ENCODE data around the gene SLC44A5.

SLC44A5 gene

DNA sequence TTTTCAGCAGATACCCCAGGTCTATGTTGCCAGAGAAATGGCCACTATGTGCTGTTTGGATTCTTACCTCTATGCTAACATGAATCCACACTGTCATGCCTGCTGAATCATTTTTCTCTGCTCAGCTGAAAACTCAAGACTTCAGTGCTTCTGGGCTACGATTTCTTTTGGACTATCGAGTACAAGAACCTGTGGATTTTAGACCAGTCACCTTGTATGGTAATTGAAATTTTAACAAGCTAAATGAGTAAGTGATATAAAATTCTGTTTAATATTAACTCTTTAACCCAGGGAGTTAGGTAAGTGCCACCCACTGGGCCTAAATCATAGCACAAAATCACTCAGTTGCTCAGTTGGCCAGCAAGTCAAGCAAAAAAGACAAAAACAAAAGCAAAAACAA lies 440.9 kb downstream of the SLC44A5 start:
- no peak for DNase-seq

GRCh38 chr1:75166821-75167220 lies 444.1 kb downstream of the SLC44A5 start:
- no peak for DNase-seq

- no peak for DNase-seq
These were observed 445.6 kb downstream of the SLC44A5 start for GRCh38 chr1:75165264-75165663.

GRCh38 chr1:75159154-75159553 lies 451.8 kb downstream of the SLC44A5 start:
- no peak for DNase-seq
